GM19395 (cell line): ENCODE results near the gene BOD1L2.

ENCODE experiments used
- ATAC-seq: cut with Tn5 transposase; IDR thresholded peaks from one replicate; pipeline ENCODE4 v1.9.1; 2021; ENCODE audit warnings: mild to moderate bottlenecking, moderate library complexity; ENCODE audit not compliant: unreplicated experiment

BOD1L2 gene

GRCh38 chr18:57149531-57149930 is 2.6 kb downstream of the BOD1L2 start:
- ATAC-seq = no peak

- no peak for ATAC-seq
Measured at GRCh38 chr18:57150081-57150480, 3.2 kb downstream of the BOD1L2 start.

GRCh38 chr18:57150828-57151227 is 3.9 kb downstream of the BOD1L2 start:
- no peak for ATAC-seq

- no peak for ATAC-seq
Measured at GRCh38 chr18:57154191-57154830, 7.4 kb downstream of the BOD1L2 start.

GRCh38 chr18:57164401-57164800 is 17.5 kb downstream of the BOD1L2 start:
- no peak for ATAC-seq

GRCh38 chr18:57167617-57168308 is 20.9 kb downstream of the BOD1L2 start:
- ATAC-seq = no peak

GRCh38 chr18:57171026-57171425 is 24.1 kb downstream of the BOD1L2 start:
- no peak for ATAC-seq

- no peak for ATAC-seq
Measured at GRCh38 chr18:57175532-57175931, 28.6 kb downstream of the BOD1L2 start.

GRCh38 chr18:57185434-57185833 is 38.5 kb downstream of the BOD1L2 start:
- ATAC-seq = no peak

- ATAC-seq = no peak
Measured at GRCh38 chr18:57188851-57189557, 42.1 kb downstream of the BOD1L2 start.

GRCh38 chr18:57190026-57190425 is 43.1 kb downstream of the BOD1L2 start:
- no peak for ATAC-seq

GRCh38 chr18:57194070-57194469 is 47.2 kb downstream of the BOD1L2 start:
- no peak for ATAC-seq

GRCh38 chr18:57194622-57195021 is 47.7 kb downstream of the BOD1L2 start:
- ATAC-seq = no peak

- no peak for ATAC-seq
Measured at GRCh38 chr18:57195341-57195740, 48.5 kb downstream of the BOD1L2 start.

GRCh38 chr18:57197261-57197660 is 50.4 kb downstream of the BOD1L2 start:
- no peak for ATAC-seq

GRCh38 chr18:57198073-57198472 is 51.2 kb downstream of the BOD1L2 start:
- ATAC-seq = no peak
